Right lobe of liver (tissue), 4 donors: ENCODE results near the gene GRIP1.

Experiments
- CTCF ChIP-seq, 4 donors: fragments of 200-600 bp in 3 of 4; fragments of 450-650 bp in 1 of 4; IDR thresholded peaks; one replicate each; pipeline versions ENCODE4 v1.5.1 to v1.8.0; 2016 to 2022; ENCODE audit warnings: antibody characterized with exemption in 4 of 4, mild to moderate bottlenecking in 2 of 4
- POLR2A ChIP-seq: fragments of 450-650 bp; IDR thresholded peaks from one replicate; pipeline ENCODE4 v1.6.1; 2017; ENCODE audit warnings: antibody characterized with exemption, mild to moderate bottlenecking
- donor health status: DM: no; HTN: no; CAD: no.
- donor health status: DM: no; HTN: no; CAD: no.
- donor health status: DM: no; HTN: yes; CAD: no.

- no peak for TF ChIP-seq POLR2A
- no peak for TF ChIP-seq CTCF (IDR thresholded peaks at IDR 0.05)
Observed at GRCh38 chr12:66698558-66698957, 19.7 kb upstream of the GRIP1 start.
